Measurements from ENCODE around the gene EIF3D. TPM values are rescaled to one million over a fixed set of nuclear protein-coding genes. Genes with fewer than 3 reads are reported as not detected.
A peak's percentile ranks its signal among the peaks of the same experiment; 100 is the strongest.

EIF3D gene, protein sequence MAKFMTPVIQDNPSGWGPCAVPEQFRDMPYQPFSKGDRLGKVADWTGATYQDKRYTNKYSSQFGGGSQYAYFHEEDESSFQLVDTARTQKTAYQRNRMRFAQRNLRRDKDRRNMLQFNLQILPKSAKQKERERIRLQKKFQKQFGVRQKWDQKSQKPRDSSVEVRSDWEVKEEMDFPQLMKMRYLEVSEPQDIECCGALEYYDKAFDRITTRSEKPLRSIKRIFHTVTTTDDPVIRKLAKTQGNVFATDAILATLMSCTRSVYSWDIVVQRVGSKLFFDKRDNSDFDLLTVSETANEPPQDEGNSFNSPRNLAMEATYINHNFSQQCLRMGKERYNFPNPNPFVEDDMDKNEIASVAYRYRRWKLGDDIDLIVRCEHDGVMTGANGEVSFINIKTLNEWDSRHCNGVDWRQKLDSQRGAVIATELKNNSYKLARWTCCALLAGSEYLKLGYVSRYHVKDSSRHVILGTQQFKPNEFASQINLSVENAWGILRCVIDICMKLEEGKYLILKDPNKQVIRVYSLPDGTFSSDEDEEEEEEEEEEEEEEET
- 100 to 1,000 TPM; 389 to 392 TPM for total RNA-seq

DNA sequence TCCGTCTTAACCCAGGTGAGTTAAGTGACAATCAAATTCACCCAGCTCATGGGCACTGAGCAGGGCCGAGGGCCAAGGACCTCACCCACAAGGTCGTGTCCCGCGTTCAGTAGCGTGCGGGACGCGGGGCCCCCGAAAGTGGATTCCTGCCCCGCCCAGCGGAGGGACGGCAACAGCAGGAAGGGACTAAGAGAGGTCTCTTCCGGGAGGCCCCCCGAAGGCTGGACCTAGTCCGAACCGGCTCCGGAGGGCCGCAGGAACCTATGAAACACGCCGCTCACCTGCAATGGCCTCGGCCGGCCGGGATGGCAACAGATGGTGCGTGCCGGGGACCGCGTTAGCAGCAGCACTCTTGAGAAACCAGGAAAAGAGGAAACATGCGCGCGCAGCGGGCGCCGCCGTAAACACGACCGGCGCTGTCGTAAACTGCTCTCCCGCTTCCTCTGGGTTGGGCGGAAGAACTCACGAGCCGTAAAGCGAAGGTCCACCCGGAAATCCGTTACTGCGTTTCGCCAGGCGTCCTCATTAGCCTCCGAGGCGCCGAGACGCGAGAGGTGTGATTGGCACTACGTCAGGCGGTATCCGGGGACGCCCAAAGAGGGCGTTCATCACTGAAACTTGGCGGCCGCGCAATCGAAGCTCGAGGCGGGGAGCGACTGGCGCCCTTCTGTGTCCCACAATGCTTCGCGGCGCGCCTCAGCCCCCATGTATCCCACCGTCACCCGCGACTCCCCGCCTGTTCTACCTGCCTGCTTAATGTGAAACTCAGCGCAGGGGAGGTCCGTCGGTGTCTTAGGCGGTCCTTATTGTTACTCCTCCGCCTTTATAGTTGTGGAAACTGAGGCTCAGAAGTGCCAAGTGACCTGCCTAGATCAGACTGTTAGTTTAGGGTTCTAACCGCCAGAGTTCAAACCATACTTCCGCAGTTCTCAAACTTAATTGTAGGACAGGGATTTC, at the start of gene EIF3D:
TSS of gene EIF3D (minus strand) at position 372 of the 957 bp plus-strand sequence. CDS start 3,045 bp downstream, outside the sequence.
- Mint-ChIP-seq H3K4me1 (ENCODE audit: low read depth) (peaks cover 20% of the 10 kb centered on the region), H3K27me3 (no peaks in the 10 kb centered on the region), H3K27ac (peak within 1 kb of the TSS; percentile 98), H3K9me3 (no peaks in the 10 kb centered on the region), H3K36me3 (ENCODE audit: low read depth) (peaks cover 44% of the 10 kb centered on the region), H3K4me3 (peak within 1 kb of the TSS; percentile 92)
- TF ChIP-seq, protein P1, sequence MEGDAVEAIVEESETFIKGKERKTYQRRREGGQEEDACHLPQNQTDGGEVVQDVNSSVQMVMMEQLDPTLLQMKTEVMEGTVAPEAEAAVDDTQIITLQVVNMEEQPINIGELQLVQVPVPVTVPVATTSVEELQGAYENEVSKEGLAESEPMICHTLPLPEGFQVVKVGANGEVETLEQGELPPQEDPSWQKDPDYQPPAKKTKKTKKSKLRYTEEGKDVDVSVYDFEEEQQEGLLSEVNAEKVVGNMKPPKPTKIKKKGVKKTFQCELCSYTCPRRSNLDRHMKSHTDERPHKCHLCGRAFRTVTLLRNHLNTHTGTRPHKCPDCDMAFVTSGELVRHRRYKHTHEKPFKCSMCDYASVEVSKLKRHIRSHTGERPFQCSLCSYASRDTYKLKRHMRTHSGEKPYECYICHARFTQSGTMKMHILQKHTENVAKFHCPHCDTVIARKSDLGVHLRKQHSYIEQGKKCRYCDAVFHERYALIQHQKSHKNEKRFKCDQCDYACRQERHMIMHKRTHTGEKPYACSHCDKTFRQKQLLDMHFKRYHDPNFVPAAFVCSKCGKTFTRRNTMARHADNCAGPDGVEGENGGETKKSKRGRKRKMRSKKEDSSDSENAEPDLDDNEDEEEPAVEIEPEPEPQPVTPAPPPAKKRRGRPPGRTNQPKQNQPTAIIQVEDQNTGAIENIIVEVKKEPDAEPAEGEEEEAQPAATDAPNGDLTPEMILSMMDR (IDR thresholded peaks at IDR 0.05): no peak
- ChIA-PET POLR2A (interaction anchor here (0.6 to 4.6 kb wide), 20 partner anchors 8 to 708 kb away, joined by 3 to 31 read pairs (median 4); partner anchors contain the start of genes FOXRED2, IFT27 and TXN2), CTCF (interaction anchor here (1.0 to 1.6 kb wide), 7 partner anchors 16 to 448 kb away, joined by 3 to 9 read pairs (median 4); partner anchors contain the start of gene APOL2)
- intact Hi-C loops (cut with micrococcal nuclease): no loop called here
- peak; percentile 95 for ATAC-seq
- peak; percentile 99 for DNase-seq

DNA sequence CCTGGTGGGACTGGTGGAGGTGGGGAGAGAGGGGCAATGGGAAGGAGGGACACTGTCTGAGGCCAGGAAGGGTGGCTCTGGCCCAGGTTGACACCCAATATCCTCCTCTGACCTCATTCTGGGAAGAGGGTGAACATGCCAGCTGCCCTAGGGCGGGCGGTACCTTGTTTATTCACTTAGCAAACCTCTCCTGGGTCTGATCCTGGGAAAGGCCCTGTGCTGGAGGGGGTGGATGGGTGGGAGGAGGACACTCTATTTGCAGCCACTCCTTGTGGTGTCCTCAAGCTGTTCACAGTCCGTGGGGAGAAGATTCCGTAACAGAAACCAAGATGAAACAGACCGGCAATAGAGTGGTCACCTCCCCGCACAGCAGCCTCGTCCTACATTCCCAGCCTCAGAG, 49.7 kb upstream of the EIF3D start:
- DNase-seq (no peak), ATAC-seq (no peak)
- TF ChIP-seq, protein P1 (IDR thresholded peaks at IDR 0.05): no peak
- Mint-ChIP-seq H3K4me3 (no peak overlapping the region), H3K4me1 (ENCODE audit: low read depth) (no peaks in the 10 kb centered on the region), H3K9me3 (no peaks in the 10 kb centered on the region), H3K36me3 (ENCODE audit: low read depth) (no peaks in the 10 kb centered on the region), H3K27me3 (peaks cover 14% of the 10 kb centered on the region), H3K27ac (no peak overlapping the region)
- ChIA-PET POLR2A (no interaction called here), CTCF (no interaction called here)
- intact Hi-C loops (cut with micrococcal nuclease): no loop called here

- no peaks in the 10 kb centered on the region for H3K9me3 Mint-ChIP-seq
- H3K4me3 Mint-ChIP-seq: no peak overlapping the region
- no peaks in the 10 kb centered on the region for H3K36me3 Mint-ChIP-seq (ENCODE audit: low read depth)
- ChIA-PET CTCF (no interaction called here), POLR2A (no interaction called here)
- peaks cover 6% of the 10 kb centered on the region for H3K27me3 Mint-ChIP-seq
- TF ChIP-seq, protein P1 (IDR thresholded peaks at IDR 0.05): no peak
- intact Hi-C loops (cut with micrococcal nuclease): no loop called here
- H3K27ac Mint-ChIP-seq: no peak overlapping the region
- ATAC-seq (no peak), DNase-seq (no peak)
- H3K4me1 Mint-ChIP-seq (ENCODE audit: low read depth): no peaks in the 10 kb centered on the region
These were observed 48.1 kb upstream of the EIF3D start for GRCh38 chr22:36577019-36577418.

DNA sequence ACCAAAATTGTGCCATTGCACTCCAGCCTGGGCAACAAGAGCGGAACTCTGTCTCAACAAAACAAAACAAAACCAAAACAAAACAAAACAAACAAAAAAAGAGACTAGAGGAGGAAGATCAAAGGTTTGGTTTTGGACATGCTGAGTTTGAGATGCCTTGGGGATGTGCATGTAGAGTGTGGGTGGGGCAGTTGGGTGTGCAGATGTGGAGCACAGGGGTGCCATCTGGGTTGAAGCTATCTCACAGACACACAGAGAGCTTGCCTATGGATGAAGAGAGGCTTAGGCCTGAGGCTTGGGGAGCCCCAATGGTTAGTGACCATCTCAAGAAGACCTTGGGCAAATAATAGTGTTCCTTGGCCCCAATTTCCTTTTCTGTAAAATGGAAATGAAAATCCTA, 45.8 kb upstream of the EIF3D start:
- ATAC-seq (no peak), DNase-seq (no peak)
- intact Hi-C loops (cut with micrococcal nuclease): no loop called here
- peaks cover 1% of the 10 kb centered on the region for H3K27me3 Mint-ChIP-seq
- CTCF ChIA-PET: no interaction called here
- TF ChIP-seq, protein P1 (IDR thresholded peaks at IDR 0.05): no peak
- POLR2A ChIA-PET: no interaction called here
- H3K4me1 Mint-ChIP-seq (ENCODE audit: low read depth): no peaks in the 10 kb centered on the region
- no peak overlapping the region for H3K4me3 Mint-ChIP-seq
- no peak overlapping the region for H3K27ac Mint-ChIP-seq
- H3K36me3 Mint-ChIP-seq (ENCODE audit: low read depth): no peaks in the 10 kb centered on the region
- no peaks in the 10 kb centered on the region for H3K9me3 Mint-ChIP-seq

Data from activated CD8-positive, alpha-beta T cell treated with anti-CD3 and anti-CD28 coated beads for 36 hours (primary cell).